GM23248 (cell line): ENCODE results near the gene PARP3.
"Not testable (repeated sequence)": the region's sequence is repeated elsewhere in the genome, so short reads cannot be mapped to it uniquely, and the experiment has no call there.

Source experiments
- EZH2 ChIP-seq: fragments of 200-600 bp; sonication (generic); IDR thresholded peaks from 2 replicates; pipeline ENCODE4 v1.6.1; 2018; ENCODE audit warnings: antibody characterized with exemption, mild to moderate bottlenecking; ENCODE audit not compliant: insufficient read depth, poor library complexity, severe bottlenecking
- EZH2phosphoT487 ChIP-seq: fragments of 200-600 bp; sonication (generic); IDR thresholded peaks from 2 replicates; pipeline ENCODE4 v1.6.1; 2018; ENCODE audit warnings: antibody characterized with exemption, moderate library complexity, mild to moderate bottlenecking, low read depth; ENCODE audit not compliant: insufficient read depth

- TF ChIP-seq EZH2, EZH2phosphoT487: not testable (repeated sequence)
Measured at GRCh38 chr3:51990501-51990971, 48.4 kb downstream of the PARP3 start.
